GM18861 (cell line): ENCODE results near the gene HIP1R.
"Not testable (repeated sequence)": the region's sequence is repeated elsewhere in the genome, so short reads cannot be mapped to it uniquely, and the experiment has no call there.

Experiments used
- ATAC-seq: cut with Tn5 transposase; IDR thresholded peaks from one replicate; pipeline ENCODE4 v1.9.1; 2021; ENCODE audit not compliant: unreplicated experiment

The HIP1R gene, protein sequence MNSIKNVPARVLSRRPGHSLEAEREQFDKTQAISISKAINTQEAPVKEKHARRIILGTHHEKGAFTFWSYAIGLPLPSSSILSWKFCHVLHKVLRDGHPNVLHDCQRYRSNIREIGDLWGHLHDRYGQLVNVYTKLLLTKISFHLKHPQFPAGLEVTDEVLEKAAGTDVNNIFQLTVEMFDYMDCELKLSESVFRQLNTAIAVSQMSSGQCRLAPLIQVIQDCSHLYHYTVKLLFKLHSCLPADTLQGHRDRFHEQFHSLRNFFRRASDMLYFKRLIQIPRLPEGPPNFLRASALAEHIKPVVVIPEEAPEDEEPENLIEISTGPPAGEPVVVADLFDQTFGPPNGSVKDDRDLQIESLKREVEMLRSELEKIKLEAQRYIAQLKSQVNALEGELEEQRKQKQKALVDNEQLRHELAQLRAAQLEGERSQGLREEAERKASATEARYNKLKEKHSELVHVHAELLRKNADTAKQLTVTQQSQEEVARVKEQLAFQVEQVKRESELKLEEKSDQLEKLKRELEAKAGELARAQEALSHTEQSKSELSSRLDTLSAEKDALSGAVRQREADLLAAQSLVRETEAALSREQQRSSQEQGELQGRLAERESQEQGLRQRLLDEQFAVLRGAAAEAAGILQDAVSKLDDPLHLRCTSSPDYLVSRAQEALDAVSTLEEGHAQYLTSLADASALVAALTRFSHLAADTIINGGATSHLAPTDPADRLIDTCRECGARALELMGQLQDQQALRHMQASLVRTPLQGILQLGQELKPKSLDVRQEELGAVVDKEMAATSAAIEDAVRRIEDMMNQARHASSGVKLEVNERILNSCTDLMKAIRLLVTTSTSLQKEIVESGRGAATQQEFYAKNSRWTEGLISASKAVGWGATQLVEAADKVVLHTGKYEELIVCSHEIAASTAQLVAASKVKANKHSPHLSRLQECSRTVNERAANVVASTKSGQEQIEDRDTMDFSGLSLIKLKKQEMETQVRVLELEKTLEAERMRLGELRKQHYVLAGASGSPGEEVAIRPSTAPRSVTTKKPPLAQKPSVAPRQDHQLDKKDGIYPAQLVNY

DNA sequence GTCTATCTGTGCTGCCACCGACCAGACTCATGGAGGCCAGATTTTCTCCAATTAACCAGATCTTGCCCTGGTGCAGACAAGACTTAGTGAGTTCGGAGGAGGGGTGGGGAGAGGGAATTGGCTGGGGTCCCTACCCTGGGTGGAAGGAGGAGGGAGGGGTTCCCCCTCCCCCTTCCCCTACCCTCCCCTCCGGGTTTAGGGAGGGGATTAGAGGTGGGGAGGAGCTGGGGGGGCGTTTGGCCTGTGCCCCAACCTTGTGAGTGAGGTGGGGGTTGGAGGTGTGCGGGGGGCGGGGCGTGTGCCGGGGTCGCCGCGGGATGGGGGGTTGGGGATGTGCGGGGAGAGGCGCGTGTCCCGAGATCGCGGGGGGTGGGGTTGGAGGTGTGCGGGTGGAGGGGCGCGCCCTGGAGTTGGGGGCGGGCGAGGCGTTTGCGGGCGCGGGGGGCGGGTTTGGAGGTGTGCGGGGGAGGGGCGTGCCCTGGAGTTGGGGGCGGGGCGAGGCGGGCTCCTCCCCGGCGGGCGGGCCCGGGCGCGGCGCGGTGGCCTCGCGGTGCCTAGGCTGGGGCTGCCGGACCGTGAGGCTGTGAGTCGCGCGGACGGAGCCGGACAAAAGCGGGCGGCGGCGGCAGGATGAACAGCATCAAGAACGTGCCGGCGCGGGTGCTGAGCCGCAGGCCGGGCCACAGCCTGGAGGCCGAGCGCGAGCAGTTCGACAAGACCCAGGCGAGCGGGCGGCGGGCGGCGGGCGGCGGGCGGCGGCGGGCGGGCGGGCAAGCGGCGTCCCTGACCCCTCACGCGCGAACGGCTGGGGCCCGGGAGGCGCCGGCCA is at the start of gene HIP1R:
TSS of gene HIP1R (plus strand) at position 537 of the 829 bp plus-strand sequence. CDS start at position 631, 94 bp downstream.
- no peak for ATAC-seq

DNA sequence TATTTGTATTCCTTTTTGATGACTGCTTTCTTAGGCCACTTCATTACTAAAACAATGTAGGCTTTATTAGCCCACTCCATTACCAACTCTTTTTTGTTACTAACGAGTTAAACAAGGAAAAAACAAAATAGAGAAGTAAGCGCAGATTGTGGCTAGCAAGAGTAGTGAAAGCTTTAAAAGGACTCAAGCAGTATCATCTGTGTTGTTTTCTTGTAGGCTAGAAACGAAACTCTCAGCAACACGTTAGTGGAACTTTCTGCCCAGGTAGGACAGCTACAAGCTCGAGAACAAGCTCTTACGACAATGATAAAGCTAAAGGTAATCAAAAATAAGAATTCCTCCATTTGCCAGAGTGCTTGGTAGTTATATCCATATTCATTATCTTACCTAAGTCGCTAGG is 49.8 kb upstream of the HIP1R start:
- no peak for ATAC-seq

DNA sequence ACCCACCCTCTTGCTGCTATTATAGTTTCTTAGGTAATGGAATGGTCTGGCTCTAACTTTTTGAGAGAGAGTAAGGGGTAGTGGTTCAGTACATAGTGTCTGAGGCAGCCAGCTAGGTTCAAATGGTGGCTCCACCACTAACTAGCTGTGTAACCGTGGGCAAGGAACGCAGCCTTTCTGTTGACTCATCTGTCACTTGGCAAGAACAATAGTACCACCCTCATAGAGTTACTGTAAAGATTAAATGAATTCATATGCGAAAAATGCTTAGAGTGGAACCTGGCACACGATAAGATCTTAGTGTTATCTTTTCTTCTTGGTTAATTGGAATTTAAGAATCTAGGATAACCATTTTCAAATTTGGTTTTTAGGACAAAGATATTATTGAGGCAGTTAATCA is 46.9 kb upstream of the HIP1R start:
- no peak for ATAC-seq

DNA sequence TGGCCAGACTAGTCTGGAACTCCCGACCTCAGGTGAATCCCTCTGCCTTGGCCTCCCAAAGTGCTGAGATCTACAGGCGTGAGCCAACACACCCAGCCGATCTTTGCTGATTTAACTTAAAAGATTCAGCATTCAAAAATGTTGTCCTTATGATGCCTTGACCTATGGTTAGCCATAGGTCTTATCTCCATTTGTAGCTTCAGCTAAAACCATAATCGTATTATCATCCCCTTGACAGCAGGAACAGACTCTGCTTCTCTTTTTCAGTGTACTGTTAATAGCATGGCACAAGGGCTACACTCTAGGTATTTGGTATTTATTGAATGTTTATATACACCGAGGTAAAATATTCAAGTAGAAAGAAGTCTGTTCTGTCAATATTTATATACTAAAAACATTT is 45.6 kb upstream of the HIP1R start:
- no peak for ATAC-seq

DNA sequence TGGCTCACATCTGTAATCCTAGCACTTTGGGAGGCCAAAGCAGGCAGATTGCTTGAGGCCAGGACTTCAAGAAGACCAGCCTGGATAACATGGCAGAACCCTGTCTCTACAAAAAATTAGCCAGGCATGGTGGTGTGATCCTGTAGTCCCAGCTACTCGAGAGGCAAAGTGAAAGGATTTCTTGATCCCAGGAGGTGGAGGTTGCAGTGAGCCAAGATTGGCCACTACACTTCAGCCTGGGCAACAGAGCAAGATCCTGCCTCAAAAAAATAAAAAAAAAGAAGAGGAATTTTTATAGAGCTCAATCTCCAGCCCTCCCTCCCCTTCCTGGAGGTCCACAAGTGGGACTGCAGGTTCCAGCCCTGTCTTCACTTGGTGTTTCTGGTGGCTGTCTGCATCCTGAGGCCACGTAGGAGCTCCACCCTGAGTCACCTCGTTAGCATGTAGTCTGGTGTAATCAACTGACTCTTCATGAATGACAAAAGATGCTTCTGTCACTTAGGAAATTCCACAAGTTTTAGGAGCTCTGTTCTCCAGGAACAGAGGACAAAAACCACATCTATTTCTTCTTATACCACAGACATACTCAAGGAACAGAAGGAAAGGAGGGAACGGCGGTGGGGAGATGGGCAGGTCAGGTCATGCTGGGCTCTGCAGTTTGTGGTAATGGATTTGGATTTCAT is 44.7 kb upstream of the HIP1R start:
- ATAC-seq: no peak

DNA sequence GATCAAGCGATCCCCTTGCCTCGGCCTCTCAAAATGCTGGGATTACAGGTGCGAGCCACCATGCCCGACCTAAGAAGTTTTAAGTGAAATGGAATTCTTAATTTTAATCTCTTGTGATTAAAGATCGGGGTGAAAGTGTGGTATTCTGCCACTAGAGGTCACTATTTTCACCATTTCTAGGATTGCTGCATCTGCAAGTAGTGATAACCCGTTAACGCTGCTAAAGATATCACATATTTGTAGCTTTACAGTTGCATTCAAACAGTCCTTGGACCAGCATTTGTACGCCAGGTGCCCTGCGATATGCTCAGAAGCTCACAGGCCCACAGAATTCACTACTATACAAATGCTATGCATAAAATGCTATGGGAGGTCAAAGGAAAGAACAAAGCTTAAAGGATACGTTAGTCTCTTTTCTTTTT is 41.6 kb upstream of the HIP1R start:
- no peak for ATAC-seq

DNA sequence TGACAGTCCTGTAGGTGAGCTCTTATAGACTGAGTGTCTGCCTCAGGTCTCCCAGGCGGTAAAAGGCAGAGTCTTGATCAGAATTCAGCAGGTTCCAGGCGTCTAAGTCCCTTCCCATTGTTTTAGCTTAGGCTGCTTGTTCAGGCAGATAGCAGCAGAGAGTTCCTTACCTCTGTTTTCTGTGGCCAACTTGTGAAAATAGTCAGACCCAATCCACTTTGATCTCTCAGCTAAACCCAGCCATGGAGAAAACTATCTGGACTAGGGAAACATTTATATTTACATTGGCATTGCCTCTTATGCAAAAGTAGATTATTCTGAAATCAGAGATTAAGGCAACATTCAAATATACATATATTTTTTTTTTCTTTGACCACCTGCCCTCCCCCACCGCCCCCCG is 39.5 kb upstream of the HIP1R start:
- no peak for ATAC-seq

DNA sequence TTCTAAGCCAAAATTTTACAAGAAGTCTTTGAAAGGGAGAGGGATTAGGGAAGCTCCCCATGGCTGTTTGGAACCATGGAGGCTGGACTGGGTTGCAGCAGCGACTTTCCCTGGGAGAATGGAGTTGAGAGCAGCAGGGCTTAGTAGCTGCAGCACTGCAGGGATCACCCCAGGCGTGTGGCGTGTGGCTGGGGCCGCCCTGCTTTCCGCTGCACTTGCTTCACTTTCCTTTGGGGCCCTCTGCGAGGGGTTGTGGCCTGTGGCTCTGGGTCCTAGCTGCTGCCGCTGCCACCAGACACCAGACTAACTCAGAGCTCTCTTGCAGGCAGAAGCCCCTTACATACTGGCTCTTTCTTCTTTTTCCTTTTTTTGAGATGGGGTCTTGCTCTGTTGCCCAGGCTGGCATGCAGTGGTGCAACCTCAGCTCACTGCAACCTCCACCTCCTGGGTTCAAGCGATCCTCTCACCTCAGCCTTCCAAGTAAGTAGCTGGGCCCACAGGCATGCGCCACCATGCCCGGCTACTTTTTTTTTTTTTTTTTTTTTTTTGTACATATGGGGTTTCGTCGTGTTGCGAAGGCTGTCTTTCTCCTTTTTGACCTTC is 35.5 kb upstream of the HIP1R start:
- no peak for ATAC-seq

DNA sequence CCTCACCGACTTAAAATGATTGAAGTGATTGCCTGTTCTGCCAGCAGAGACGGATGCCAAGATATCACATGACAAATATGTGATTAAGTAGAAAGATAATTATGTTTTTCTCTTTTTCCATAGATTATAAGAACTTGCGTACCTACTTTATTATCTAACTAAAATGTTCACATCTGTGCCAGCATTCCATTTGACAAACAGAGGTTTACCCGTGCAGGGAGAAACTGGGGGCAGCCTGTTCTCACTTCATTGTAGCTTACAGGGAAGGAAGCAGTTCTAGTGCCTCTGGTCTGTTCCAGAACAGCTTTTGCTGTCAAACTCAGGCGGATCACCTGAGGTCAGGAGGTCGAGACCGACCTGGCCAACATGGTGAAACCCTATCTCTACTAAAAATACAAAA is 31.3 kb upstream of the HIP1R start:
- no peak for ATAC-seq

DNA sequence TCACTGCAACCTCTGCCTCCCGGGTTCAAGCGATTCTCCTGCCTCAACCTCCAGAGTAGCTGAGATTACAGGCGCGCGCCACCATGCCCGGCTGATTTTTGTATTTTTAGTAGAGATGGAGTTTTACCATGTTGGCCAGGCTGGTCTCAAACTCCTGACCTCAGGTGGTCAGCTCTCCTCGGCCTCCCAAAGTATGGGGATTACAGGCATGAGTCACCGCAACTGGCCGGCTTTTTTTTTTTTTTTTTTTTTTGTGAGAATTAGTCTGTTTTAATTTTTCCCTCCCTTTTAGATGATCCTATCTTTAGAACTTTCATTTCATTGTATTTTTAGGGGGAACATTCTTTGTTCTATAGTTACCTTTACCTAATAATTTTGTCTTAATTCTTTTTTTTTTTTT is 30.3 kb upstream of the HIP1R start:
- not testable (repeated sequence) for ATAC-seq

DNA sequence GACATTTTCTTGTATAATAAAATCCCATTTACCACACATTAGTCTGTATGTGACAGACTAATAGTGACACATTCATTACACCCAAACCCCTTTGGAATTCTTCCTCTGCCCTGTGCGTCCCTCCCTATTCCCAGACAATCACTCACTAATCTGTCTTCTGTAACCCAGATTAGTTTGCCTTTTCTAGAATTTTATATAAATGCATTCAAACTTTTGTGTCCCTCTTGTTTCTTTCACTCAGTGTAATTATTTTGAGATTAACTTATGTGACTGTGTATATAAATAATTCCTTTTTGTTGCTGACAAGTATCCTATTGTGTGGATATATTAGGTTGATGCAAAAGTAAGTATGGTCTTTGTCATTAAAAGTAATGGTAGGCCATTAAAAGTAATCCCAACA is 27.6 kb upstream of the HIP1R start:
- ATAC-seq: no peak

DNA sequence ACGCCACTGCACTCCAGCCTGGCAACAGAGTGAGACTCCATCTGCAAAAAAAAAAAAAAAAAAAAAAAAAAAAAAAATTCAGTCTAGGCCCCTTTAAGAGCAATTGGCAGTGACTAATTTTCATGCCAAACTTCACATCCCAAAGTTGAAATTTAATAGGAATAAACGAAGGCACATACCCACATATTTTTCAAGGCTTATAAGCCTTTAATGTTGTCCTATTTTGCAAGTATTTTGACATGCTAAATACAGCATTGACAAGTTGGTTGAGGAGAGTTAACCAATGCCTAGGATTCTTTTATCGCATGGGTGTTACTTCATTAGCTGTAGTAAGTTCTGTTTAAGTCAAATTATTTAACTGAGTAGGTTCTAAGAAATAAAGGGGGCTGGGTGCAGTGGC is 23.5 kb upstream of the HIP1R start:
- no peak for ATAC-seq

DNA sequence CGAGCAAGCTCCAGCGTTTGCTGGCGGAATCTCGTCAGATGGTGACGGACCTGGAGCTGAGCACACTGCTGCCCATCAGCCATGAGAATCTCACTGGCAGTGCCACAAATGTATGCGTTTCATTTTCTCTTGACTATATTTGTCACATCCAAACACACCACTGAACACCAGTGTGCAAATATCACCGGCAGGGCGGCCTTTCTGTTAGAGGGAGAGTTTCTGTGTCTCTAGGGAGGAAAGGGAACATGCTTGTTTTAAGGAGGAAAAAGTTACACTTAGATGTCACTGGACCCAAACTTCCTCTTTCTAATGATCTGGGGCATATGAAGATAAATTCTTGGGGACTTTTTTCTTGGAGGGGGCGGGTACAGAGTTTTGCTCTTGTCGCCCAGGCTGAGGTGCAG is 21.9 kb upstream of the HIP1R start:
- peak; percentile 74 for ATAC-seq

DNA sequence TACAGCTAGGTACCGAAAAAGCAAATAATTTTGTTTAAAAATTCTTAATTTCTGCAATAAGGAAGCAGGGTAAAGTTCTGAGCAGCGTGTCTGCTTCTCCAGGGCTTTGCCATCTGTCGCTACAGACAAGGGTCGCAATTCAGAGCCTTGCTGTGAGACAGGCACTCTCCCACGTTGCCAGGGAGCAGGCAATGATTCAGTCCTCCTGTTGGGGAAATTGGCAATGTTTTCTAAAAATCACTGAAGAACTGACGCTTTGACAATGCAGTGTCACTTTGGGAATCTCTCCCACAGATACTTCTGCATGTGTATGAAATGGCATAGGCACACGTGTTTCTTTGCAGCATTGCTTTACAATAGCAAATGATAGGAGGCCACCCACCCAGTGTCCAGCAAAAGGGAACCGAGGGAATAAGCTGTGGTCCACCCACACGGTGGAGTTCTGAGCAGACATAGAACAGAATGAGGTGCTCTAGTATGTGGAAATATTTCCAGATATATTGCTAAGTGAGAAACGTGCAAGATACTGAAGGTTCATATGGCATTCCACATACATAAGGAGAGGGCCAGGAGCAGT is 16.0 kb upstream of the HIP1R start:
- ATAC-seq: no peak

DNA sequence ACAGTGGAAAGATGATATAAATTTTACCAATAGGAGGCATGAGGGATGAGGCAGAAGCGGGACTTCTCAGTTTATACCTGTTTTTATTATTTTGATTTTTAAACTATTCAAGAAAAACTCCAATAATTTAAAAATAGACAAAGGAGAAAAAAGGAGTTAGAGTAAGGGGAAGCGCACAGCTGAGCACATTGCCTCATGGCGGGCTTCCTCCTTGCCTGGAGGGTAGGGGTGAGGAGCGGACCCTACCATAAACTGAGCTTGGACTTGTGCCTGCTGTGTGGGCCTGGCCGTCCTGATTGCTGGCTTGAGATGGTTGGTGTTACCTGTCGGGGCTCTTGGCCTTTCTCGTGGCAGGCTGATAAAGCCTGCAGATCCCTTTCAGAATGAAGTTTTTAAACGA is 15.1 kb upstream of the HIP1R start:
- ATAC-seq: no peak

DNA sequence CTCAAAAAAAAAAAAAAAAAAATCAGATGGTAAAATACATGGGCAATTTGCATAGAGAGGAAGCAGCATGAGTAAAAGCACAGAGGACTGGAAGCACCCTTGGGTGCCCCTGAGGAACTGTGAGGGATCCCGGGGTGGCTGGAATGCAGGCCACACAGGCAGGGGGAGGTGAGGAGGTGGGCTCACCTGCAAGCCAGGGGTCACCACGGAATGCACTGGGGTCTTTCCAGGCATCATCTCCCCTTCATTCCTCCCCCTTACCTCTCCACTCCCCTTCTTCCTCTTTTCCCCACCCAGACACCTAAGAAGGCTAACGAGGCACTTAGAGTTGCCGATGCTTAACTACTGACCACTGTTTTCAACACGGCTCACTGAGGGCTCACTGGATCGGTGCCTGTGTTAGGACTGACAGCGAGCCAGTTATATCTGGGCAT is 14.4 kb upstream of the HIP1R start:
- ATAC-seq: no peak

DNA sequence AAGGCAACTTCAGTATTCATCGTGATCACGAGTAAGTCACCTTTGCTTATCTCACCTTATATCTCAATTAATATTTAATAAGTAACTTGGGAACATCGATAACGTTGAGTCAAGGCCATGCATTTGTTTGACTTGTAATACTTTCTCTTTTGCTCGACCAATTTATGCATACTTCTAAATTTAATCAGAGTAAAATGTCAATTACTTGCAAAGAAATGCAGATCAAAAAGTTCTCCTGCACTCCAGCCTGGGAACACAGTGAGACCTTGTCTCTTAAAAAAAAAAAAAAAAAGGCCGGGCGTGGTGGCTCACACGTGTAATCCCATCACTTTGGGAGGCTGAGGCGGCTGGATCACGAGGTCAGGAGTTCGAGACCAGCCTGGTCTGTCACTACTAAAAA is 11.8 kb upstream of the HIP1R start:
- no peak for ATAC-seq

DNA sequence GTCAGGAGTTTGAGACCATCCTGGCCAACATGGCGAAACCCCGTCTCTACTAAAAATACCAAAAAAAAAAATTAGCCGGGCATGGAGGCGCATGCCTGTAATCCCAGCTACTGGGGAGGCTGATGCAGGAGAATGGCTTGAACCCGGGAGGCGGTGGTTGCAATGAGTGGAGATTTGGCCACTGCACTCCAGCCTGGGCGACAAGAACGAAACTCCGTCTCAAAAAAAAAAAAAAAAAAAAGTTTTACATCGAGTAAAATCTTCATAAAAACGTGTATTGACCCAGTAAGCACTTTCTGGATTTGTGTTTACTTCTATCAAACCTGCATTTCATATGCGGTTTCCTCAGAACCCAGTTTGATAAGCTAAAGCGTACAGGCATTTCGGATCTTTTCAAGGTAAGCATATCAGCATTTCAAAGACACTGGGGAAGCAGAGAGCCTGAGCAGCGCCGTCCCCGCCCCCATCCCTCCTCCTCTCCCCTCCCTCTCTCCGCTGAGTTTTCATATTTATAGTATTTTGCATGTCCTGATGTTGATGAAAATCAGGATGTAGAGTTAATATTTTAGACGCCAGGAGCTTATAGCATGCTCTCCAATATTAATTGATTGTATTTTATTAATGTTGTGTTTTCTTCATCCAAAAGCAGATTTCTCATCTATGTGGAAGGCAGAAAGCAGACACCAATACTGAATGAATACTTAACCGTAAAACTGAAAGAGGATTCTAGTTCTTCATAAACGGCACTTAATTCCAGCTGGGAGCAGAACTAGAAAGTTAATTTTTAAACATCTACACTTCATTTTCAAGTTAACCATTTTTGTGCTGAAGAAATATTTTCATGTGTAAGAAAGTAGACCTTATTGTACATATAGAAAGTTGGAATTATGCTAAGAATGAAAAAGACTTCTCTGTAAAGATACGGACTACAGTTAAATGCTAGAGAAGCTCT is 9.2 kb upstream of the HIP1R start:
- ATAC-seq: no peak
